Gastrocnemius medialis (tissue), 4 donors: ENCODE data around the gene SPRR2E. TPM values are rescaled to one million over a fixed set of nuclear protein-coding genes. Genes with fewer than 3 reads are reported as not detected.
"Not testable (repeated sequence)": the region's sequence is repeated elsewhere in the genome, so short reads cannot be mapped to it uniquely, and the experiment has no call there.

Source experiments
- ATAC-seq, 2 donors: fragments of 150-250 bp; one replicate each; pipeline ENCODE4 v1.9.1; 2016
- DNase-seq, 2 donors: peaks; one replicate each; pipeline ENCODE4 v3.0.0-alpha.2; 2019
- H3K27ac ChIP-seq, 4 donors: fragments of 200-600 bp; sonication (generic); 1 replicate in 1 of 4; 2 replicates in 3 of 4; pipeline ENCODE4 v1.5.1; 2016 to 2018; ENCODE audit warnings: mild to moderate bottlenecking in 2 of 4, moderate library complexity in 1 of 4
- H3K27me3 ChIP-seq, 3 donors: fragments of 200-600 bp; sonication (generic) in 2 of 3; 1 replicate in 1 of 3; 2 replicates in 2 of 3; pipeline versions ENCODE4 v1.5.1 to v1.6.0; 2016 to 2019; ENCODE audit warnings: mild to moderate bottlenecking in 1 of 3, moderate library complexity in 1 of 3
- H3K36me3 ChIP-seq, 2 donors: fragments of 200-600 bp; sonication (generic) in 1 of 2; one replicate each; pipeline ENCODE4 v1.5.1; 2017 to 2018
- H3K4me1 ChIP-seq, 2 donors: fragments of 200-600 bp; sonication (generic) in 1 of 2; one replicate each; pipeline ENCODE4 v1.5.1; 2016 to 2017; ENCODE audit warnings: mild to moderate bottlenecking in 2 of 2
- H3K4me3 ChIP-seq, 4 donors: fragments of 200-600 bp; sonication (generic) in 3 of 4; 1 replicate in 1 of 4; 2 replicates in 3 of 4; pipeline ENCODE4 v1.5.1; 2016 to 2019; ENCODE audit warnings: mild to moderate bottlenecking in 2 of 4
- H3K9me3 ChIP-seq, 3 donors: fragments of 200-600 bp; sonication (generic) in 2 of 3; 1 replicate in 1 of 3; 2 replicates in 2 of 3; pipeline ENCODE4 v1.5.1; 2016 to 2019
- CTCF ChIP-seq, 5 experiments: fragments of 450-650 bp in 3 of 5; fragments of 200-600 bp in 2 of 5; sonication (generic) in 2 of 5; IDR thresholded peaks in 4 of 5; conservative IDR thresholded peaks in 1 of 5; 1 replicate in 4 of 5; 2 replicates in 1 of 5; pipeline ENCODE4 v1.5.1; 2016 to 2019; ENCODE audit warnings: antibody characterized with exemption in 5 of 5, mild to moderate bottlenecking in 3 of 5, moderate library complexity in 3 of 5
- POLR2A ChIP-seq, 2 donors: fragments of 450-650 bp; IDR thresholded peaks; one replicate each; pipeline ENCODE4 v1.6.1; 2017; ENCODE audit warnings: antibody characterized with exemption in 2 of 2, mild to moderate bottlenecking in 2 of 2, moderate library complexity in 2 of 2
- in situ Hi-C, 4 donors: fragments of 200-750 bp; cut with MboI; loops; one replicate each; pipeline versions ENCODE4 v1.15.0 to v1.8.0; 2017; ENCODE audit warnings: low sequenced_read_pairs in 4 of 4
- intact Hi-C: fragments of 100-400 bp; cut with DNase I; formaldehyde crosslinking; loops from one replicate; pipeline ENCODE4 v1.15.1; 2023; ENCODE audit warnings: low total_unique reads
- total RNA-seq, 4 donors: library from RNA; depleted of rRNA; stranded (reverse); fragments of >200 nt; gene quantifications; one replicate each; pipeline versions ENCODE4 v1.1.0 to v1.2.3, GENCODE V29; 2016

Gene SPRR2E
- total RNA-seq, 4 donors from 2014 or later: not detected

- no peak for DNase-seq
- ATAC-seq: no peak
- intact Hi-C loops: no loop called here
- H3K36me3 ChIP-seq: no peaks in the 10 kb centered on the region
- no peak overlapping the region for H3K27ac ChIP-seq
- H3K4me1 ChIP-seq: no peaks in the 10 kb centered on the region
- no peak overlapping the region for H3K4me3 ChIP-seq
- TF ChIP-seq POLR2A (IDR thresholded peaks at IDR 0.05) (no peak), CTCF (IDR thresholded peaks at IDR 0.05 in 4 of 5, conservative IDR thresholded peaks at IDR 0.05 in 1 of 5) (no peak)
- no peaks in the 10 kb centered on the region for H3K9me3 ChIP-seq
- H3K27me3 ChIP-seq: no peaks in the 10 kb centered on the region
- in situ Hi-C loops: no loop called here
Measured at GRCh38 chr1:153070243-153070642, 24.1 kb downstream of the SPRR2E start.

GRCh38 chr1:153058826-153059784, 35.2 kb downstream of the SPRR2E start:
- intact Hi-C loops (no loop called here), in situ Hi-C loops (no loop called here)
- Histone ChIP-seq H3K27me3 (no peaks in the 10 kb centered on the region), H3K4me1 (no peaks in the 10 kb centered on the region), H3K9me3 (no peaks in the 10 kb centered on the region), H3K4me3 (no peak overlapping the region), H3K27ac (no peak overlapping the region), H3K36me3 (no peaks in the 10 kb centered on the region)
- TF ChIP-seq CTCF (IDR thresholded peaks at IDR 0.05 in 4 of 5, conservative IDR thresholded peaks at IDR 0.05 in 1 of 5) (no peak), POLR2A (IDR thresholded peaks at IDR 0.05) (no peak)
- ATAC-seq (no peak), DNase-seq (no peak)

- Histone ChIP-seq H3K4me3 (no peak overlapping the region), H3K4me1 (no peaks in the 10 kb centered on the region), H3K36me3 (no peaks in the 10 kb centered on the region), H3K9me3 (no peaks in the 10 kb centered on the region), H3K27ac (no peak overlapping the region), H3K27me3 (no peaks in the 10 kb centered on the region)
- TF ChIP-seq CTCF (IDR thresholded peaks at IDR 0.05 in 4 of 5, conservative IDR thresholded peaks at IDR 0.05 in 1 of 5): no peak
- no peak for TF ChIP-seq POLR2A (IDR thresholded peaks at IDR 0.05)
- ATAC-seq: no peak
- intact Hi-C loops: no loop called here
- no peak for DNase-seq
- in situ Hi-C loops: no loop called here
Measured at GRCh38 chr1:153058154-153058553, 36.2 kb downstream of the SPRR2E start.

- no peaks in the 10 kb centered on the region for H3K9me3 ChIP-seq
- H3K27me3 ChIP-seq: no peaks in the 10 kb centered on the region
- intact Hi-C loops (no loop called here), in situ Hi-C loops (no loop called here)
- TF ChIP-seq CTCF (IDR thresholded peaks at IDR 0.05 in 4 of 5, conservative IDR thresholded peaks at IDR 0.05 in 1 of 5): no peak
- H3K27ac ChIP-seq: no peak within 1 kb of the TSS
- no peaks in the 10 kb centered on the region for H3K36me3 ChIP-seq
- H3K4me3 ChIP-seq: no peak within 1 kb of the TSS
- no peak for DNase-seq
- ATAC-seq: no peak
- no peaks in the 10 kb centered on the region for H3K4me1 ChIP-seq
Measured at GRCh38 chr1:153057375-153057774, 37.0 kb downstream of the SPRR2E start, which contains the start of gene SPRR2A. Gene SPRR2A, minus strand, starts transcription at chr1:153057512. Its CDS starts 777 bp downstream, at chr1:153056735.

- H3K36me3 ChIP-seq, in situ Hi-C loops, ATAC-seq, H3K27me3 ChIP-seq, intact Hi-C loops, DNase-seq, H3K4me1 ChIP-seq, H3K9me3 ChIP-seq, H3K27ac ChIP-seq, H3K4me3 ChIP-seq: not testable (repeated sequence)
Measured at GRCh38 chr1:153056111-153056510, 38.2 kb downstream of the SPRR2E start.
